Trophoblast cell (in vitro differentiated cells and primary cell): ENCODE data around the gene AASDH.
"Not testable (repeated sequence)": the region's sequence is repeated elsewhere in the genome, so short reads cannot be mapped to it uniquely, and the experiment has no call there.

Source experiments
- DNase-seq, 2 donors: peaks; one replicate each; pipeline ENCODE4 v3.0.0-alpha.2; 2016
- H2AFZ ChIP-seq: 2 replicates; pipeline ENCODE4 v1.6.1; 2013; ENCODE audit warnings: low read length, moderate library complexity, mild to moderate bottlenecking; ENCODE audit not compliant: insufficient read depth, poor library complexity
- H2AK5ac ChIP-seq: 2 replicates; pipeline ENCODE4 v1.6.1; 2013; ENCODE audit warnings: mild to moderate bottlenecking, low read length
- H2BK120ac ChIP-seq: 2 replicates; pipeline ENCODE4 v1.6.1; 2013; ENCODE audit warnings: low read length, mild to moderate bottlenecking, moderate library complexity; ENCODE audit not compliant: insufficient read depth, poor library complexity
- H2BK12ac ChIP-seq: 2 replicates; pipeline ENCODE4 v1.6.1; 2013; ENCODE audit warnings: mild to moderate bottlenecking, low read length, moderate library complexity
- H2BK5ac ChIP-seq: 2 replicates; pipeline ENCODE4 v1.6.1; 2013; ENCODE audit warnings: low read length, low read depth, moderate library complexity, mild to moderate bottlenecking; ENCODE audit not compliant: poor library complexity
- H3K14ac ChIP-seq: 2 replicates; pipeline ENCODE4 v1.6.1; 2013; ENCODE audit warnings: mild to moderate bottlenecking, low read length
- H3K18ac ChIP-seq: 2 replicates; pipeline ENCODE4 v1.6.1; 2013; ENCODE audit warnings: mild to moderate bottlenecking, low read length
- H3K23ac ChIP-seq: 2 replicates; pipeline ENCODE4 v1.6.1; 2013; ENCODE audit warnings: low read length
- H3K27ac ChIP-seq: 2 replicates; pipeline ENCODE4 v1.5.1; 2013; ENCODE audit warnings: low read depth, mild to moderate bottlenecking, inconsistent platforms, low read length, moderate library complexity
- H3K27me3 ChIP-seq: 2 replicates; pipeline ENCODE4 v1.6.1; 2013; ENCODE audit warnings: inconsistent platforms, mild to moderate bottlenecking, low read length, moderate library complexity; ENCODE audit not compliant: insufficient read depth
- H3K36me3 ChIP-seq, 2 experiments: 1 replicate in 1 of 2; 2 replicates in 1 of 2; pipeline ENCODE4 v1.6.1; 2013; ENCODE audit warnings: low read length in 2 of 2, mild to moderate bottlenecking in 2 of 2, moderate library complexity in 1 of 2; ENCODE audit not compliant: insufficient read depth in 2 of 2, control insufficient read depth in 1 of 2
- H3K4ac ChIP-seq: 2 replicates; pipeline ENCODE4 v1.6.1; 2013; ENCODE audit warnings: low read depth, mild to moderate bottlenecking, low read length, moderate library complexity
- H3K4me1 ChIP-seq, 2 experiments: 1 replicate in 1 of 2; 2 replicates in 1 of 2; pipeline ENCODE4 v1.6.1; 2013; ENCODE audit warnings: low read length in 2 of 2, mild to moderate bottlenecking in 2 of 2, moderate library complexity in 1 of 2; ENCODE audit not compliant: insufficient read depth in 2 of 2, control insufficient read depth in 1 of 2
- H3K4me2 ChIP-seq: 2 replicates; pipeline ENCODE4 v1.6.1; 2013; ENCODE audit warnings: inconsistent platforms, mild to moderate bottlenecking, low read length, moderate library complexity
- H3K4me3 ChIP-seq: 2 replicates; pipeline ENCODE4 v1.5.1; 2013; ENCODE audit warnings: mild to moderate bottlenecking, low read depth, low read length, inconsistent platforms
- H3K79me1 ChIP-seq: one replicate; pipeline ENCODE4 v1.6.1; 2013; ENCODE audit warnings: low read length
- H3K79me2 ChIP-seq: 2 replicates; pipeline ENCODE4 v1.6.1; 2013; ENCODE audit warnings: low read length, mild to moderate bottlenecking; ENCODE audit not compliant: control insufficient read depth, insufficient read depth, poor library complexity
- H3K9ac ChIP-seq: 2 replicates; pipeline ENCODE4 v1.6.1; 2013; ENCODE audit warnings: mild to moderate bottlenecking, low read length
- H3K9me3 ChIP-seq: 2 replicates; pipeline ENCODE4 v1.6.1; 2013; ENCODE audit warnings: low read depth, mild to moderate bottlenecking, control low read depth, inconsistent platforms, low read length; ENCODE audit not compliant: insufficient read depth
- H4K12ac ChIP-seq: 2 replicates; pipeline ENCODE4 v1.6.1; 2013; ENCODE audit warnings: low read depth, mild to moderate bottlenecking, low read length, moderate library complexity
- H4K8ac ChIP-seq: 2 replicates; pipeline ENCODE4 v1.6.1; 2013; ENCODE audit warnings: low read depth, mild to moderate bottlenecking, low read length, moderate library complexity
- H4K91ac ChIP-seq: one replicate; pipeline ENCODE4 v1.6.1; 2013; ENCODE audit warnings: low read depth, mild to moderate bottlenecking, low read length, moderate library complexity
- WGBS: extraction: QIAGEN DNeasy Blood & Tissue Kit; methylation state at CpG from one replicate; pipeline ENCODE4 v1.1.7; 2013; ENCODE audit warnings: missing lambda C conversion rate; ENCODE audit not compliant: insufficient read length, insufficient coverage; ENCODE audit errors: extremely low coverage; 5-methylcytosine and 5-hydroxymethylcytosine counted together

AASDH gene

DNA sequence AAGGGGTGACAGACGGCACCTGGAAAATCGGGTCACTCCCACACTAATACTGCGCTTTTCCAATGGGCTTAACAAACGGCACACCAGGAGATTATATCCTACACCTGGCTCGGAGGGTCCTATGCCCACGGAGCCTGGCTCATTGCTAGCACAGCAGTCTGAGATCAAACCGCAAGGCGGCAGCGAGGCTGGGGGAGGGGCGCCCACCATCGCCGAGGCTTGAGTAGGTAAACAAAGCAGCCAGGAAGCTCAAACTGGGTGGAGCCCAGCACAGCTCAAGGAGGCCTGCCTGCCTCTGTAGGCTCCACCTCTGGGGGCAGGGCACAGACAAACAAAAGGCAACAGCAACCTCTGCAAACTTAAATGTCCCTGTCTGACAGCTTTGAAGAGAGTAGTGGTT, 24.3 kb downstream of the AASDH start:
- H2AK5ac ChIP-seq, H4K91ac ChIP-seq: not testable (repeated sequence)
- WGBS, result no CpG with 5 or more reads among the region's 12 CpGs

DNA sequence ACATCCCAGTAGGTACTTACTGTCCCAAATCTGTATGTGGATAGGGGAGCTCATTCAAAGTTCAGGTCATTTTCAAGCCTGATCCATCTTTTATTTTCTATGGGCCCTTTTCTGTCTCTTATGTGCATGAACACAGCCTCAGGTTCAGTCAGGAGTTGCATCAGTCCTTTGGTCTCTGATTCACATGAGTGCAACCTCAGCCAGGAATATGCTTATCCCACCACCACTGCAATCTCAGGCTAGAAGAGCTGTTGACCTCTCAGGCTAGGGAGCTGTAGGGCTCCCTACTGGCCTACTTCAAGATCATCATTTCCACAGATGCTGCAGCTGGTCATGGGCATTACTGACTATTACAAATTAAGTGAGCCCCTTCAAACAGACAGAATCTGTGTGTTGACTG, 27.2 kb downstream of the AASDH start:
- Histone ChIP-seq H3K9me3 (peaks cover 5% of the 10 kb centered on the region), H4K91ac (no peak overlapping the region), H3K27ac (no peak overlapping the region), H2BK5ac (no peak overlapping the region), H3K14ac (no peak overlapping the region), H2AK5ac (no peak overlapping the region), H2BK12ac (no peak overlapping the region), H3K4me3 (no peak overlapping the region), H3K4me1 (no peaks in the 10 kb centered on the region), H3K23ac (no peak overlapping the region), H3K27me3 (no peaks in the 10 kb centered on the region), H3K4me2 (no peak overlapping the region), H2BK120ac (no peak overlapping the region), H4K12ac (no peak overlapping the region), H3K18ac (no peak overlapping the region), H3K9ac (no peak overlapping the region), H3K36me3 (peaks cover 3 to 7% of the 10 kb centered on the region in 2 experiments), H2AFZ (no peak overlapping the region), H3K79me2 (no peaks in the 10 kb centered on the region), H3K79me1 (no peaks in the 10 kb centered on the region), H3K4ac (no peak overlapping the region), H4K8ac (no peak overlapping the region)
- DNase-seq, result no peak

More for the DNA sequence above, 24.3 kb downstream of the AASDH start:
- H3K9me3 ChIP-seq, DNase-seq, H3K23ac ChIP-seq, H3K9ac ChIP-seq, H3K79me1 ChIP-seq, H4K12ac ChIP-seq, H3K4me1 ChIP-seq, H4K8ac ChIP-seq, H3K4me2 ChIP-seq, H2BK5ac ChIP-seq, H3K14ac ChIP-seq, H2BK120ac ChIP-seq, H2AFZ ChIP-seq, H3K27me3 ChIP-seq, H3K4me3 ChIP-seq, H3K4ac ChIP-seq, H2BK12ac ChIP-seq, H3K27ac ChIP-seq, H3K79me2 ChIP-seq, H3K36me3 ChIP-seq, H3K18ac ChIP-seq: not testable (repeated sequence)

DNA sequence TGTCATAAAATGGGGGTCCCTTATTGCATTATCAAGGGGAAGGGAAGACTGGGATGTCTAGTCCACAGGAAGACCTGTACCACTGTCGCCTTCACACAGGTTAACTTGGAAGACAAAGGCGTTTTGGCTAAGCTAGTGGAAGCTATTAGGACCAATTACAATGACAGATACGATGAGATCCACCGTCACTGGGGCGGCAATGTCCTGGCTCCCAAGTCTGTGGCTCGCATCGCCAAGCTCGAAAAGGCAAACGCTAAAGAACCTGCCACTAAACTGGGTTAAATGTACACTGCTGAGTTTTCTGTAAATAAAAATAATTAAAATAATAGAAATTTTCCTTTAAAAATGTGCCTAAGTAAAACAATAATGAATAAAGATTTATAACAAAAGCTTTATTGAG, 30.6 kb downstream of the AASDH start:
- WGBS, result no CpG with 5 or more reads among the region's 9 CpGs
- H3K18ac ChIP-seq, result no peak overlapping the region

DNA sequence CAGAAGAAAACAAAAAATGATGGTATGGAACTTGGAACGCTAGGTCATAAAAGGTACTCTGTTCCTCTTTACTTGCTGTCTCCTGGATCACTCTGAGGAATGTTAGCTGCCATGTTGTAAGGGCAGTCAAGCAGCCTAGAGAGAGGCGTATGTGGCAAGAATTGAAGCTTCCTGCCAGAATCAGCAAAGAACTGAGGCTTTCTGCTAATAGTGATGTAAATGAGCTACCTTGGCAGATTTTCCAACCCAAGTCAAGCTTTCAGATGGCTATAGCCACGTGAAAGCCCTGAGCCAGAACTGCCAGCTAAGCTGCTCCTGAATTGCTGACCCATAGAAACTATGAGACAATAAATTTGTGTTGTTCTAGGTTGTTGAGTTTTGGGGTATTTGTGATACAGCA, 38.7 kb downstream of the AASDH start:
- Histone ChIP-seq H3K36me3 (no peaks in the 10 kb centered on the region), H4K91ac (no peak overlapping the region), H3K79me1 (no peaks in the 10 kb centered on the region), H3K27me3 (no peaks in the 10 kb centered on the region), H4K8ac (no peak overlapping the region), H3K4ac (no peak overlapping the region), H2AK5ac (no peak overlapping the region), H3K18ac (no peak overlapping the region), H2BK120ac (no peak overlapping the region), H3K4me3 (no peak overlapping the region), H3K9ac (no peak overlapping the region), H2AFZ (no peak overlapping the region), H3K79me2 (no peaks in the 10 kb centered on the region), H3K23ac (no peak overlapping the region), H4K12ac (no peak overlapping the region), H3K4me2 (no peak overlapping the region), H3K27ac (no peak overlapping the region), H2BK12ac (no peak overlapping the region), H3K14ac (no peak overlapping the region), H3K9me3 (no peaks in the 10 kb centered on the region), H2BK5ac (no peak overlapping the region), H3K4me1 (no peaks in the 10 kb centered on the region)
- peak in 1 of 2 donors; percentile 11 for DNase-seq
- WGBS, result no CpG with 5 or more reads among the region's 3 CpGs

More for the DNA sequence above, 30.6 kb downstream of the AASDH start:
- no peak overlapping the region for H2BK12ac ChIP-seq
- H3K4me1 ChIP-seq, result no peaks in the 10 kb centered on the region
- no peak overlapping the region for H2BK5ac ChIP-seq
- no peak overlapping the region for H4K12ac ChIP-seq
- H3K27ac ChIP-seq, result no peak overlapping the region
- no peak overlapping the region for H4K91ac ChIP-seq
- DNase-seq, result no peak
- H3K79me1 ChIP-seq, result no peaks in the 10 kb centered on the region
- no peaks in the 10 kb centered on the region for H3K27me3 ChIP-seq
- H3K4ac ChIP-seq, result no peak overlapping the region
- no peak overlapping the region for H3K4me2 ChIP-seq
- H3K23ac ChIP-seq, result no peak overlapping the region
- peaks cover under 1 to 2% of the 10 kb centered on the region in 2 experiments for H3K36me3 ChIP-seq
- no peaks in the 10 kb centered on the region for H3K9me3 ChIP-seq
- no peak overlapping the region for H2AFZ ChIP-seq
- no peak overlapping the region for H2AK5ac ChIP-seq
- no peak overlapping the region for H3K9ac ChIP-seq
- H4K8ac ChIP-seq, result no peak overlapping the region
- no peaks in the 10 kb centered on the region for H3K79me2 ChIP-seq
- H3K4me3 ChIP-seq, result no peak overlapping the region
- no peak overlapping the region for H2BK120ac ChIP-seq
- no peak overlapping the region for H3K14ac ChIP-seq
